GM23338 (cell line): ENCODE data around the gene HRH3. TPM values are rescaled to one million over a fixed set of nuclear protein-coding genes. Genes with fewer than 3 reads are reported as not detected.

Experiments used
- ATAC-seq: fragments of 200-7000 bp; cut with Tn5 transposase; 3 replicates; pipeline ENCODE4 v1.9.1; 2020
- DNase-seq: peaks from one replicate; pipeline ENCODE4 v3.0.0-alpha.2; 2015; ENCODE audit warnings: low spot score
- H2AFZ ChIP-seq: fragments of 200-600 bp; sonication (generic); 2 replicates; pipeline ENCODE4 v1.8.0; 2016; ENCODE audit warnings: antibody characterized with exemption, mild to moderate bottlenecking, moderate library complexity
- H3F3A ChIP-seq: fragments of 200-600 bp; sonication (generic); replicated peaks from 2 replicates; pipeline ENCODE4 v1.8.0; 2017; ENCODE audit warnings: antibody characterized with exemption, mixed run types, low read depth
- H3K27ac ChIP-seq: fragments of 200-600 bp; sonication (generic); 2 replicates; pipeline ENCODE4 v1.6.1; 2016; ENCODE audit warnings: low read depth
- H3K27me3 ChIP-seq: fragments of 200-600 bp; sonication (generic); 2 replicates; pipeline ENCODE4 v1.8.0; 2016; ENCODE audit warnings: mild to moderate bottlenecking, mixed run types, moderate library complexity; ENCODE audit not compliant: insufficient read depth
- H3K36me3 ChIP-seq: fragments of 200-600 bp; sonication (generic); 2 replicates; pipeline ENCODE4 v1.8.0; 2016; ENCODE audit warnings: mild to moderate bottlenecking; ENCODE audit not compliant: insufficient read depth
- H3K4me1 ChIP-seq: fragments of 200-600 bp; sonication (generic); 2 replicates; pipeline ENCODE4 v1.8.0; 2016; ENCODE audit warnings: mild to moderate bottlenecking, moderate library complexity; ENCODE audit not compliant: insufficient read depth
- H3K4me2 ChIP-seq: fragments of 200-600 bp; sonication (generic); 2 replicates; pipeline ENCODE4 v1.7.1; 2017; ENCODE audit warnings: mixed run types
- H3K4me3 ChIP-seq: fragments of 200-600 bp; sonication (generic); 2 replicates; pipeline ENCODE4 v1.6.1; 2016; ENCODE audit warnings: mixed run types
- H3K79me2 ChIP-seq: fragments of 200-600 bp; sonication (generic); replicated peaks from 2 replicates; pipeline ENCODE4 v1.8.0; 2017; ENCODE audit warnings: mild to moderate bottlenecking; ENCODE audit not compliant: insufficient read depth
- H3K9me2 ChIP-seq: fragments of 200-600 bp; sonication (generic); 2 replicates; pipeline ENCODE4 v1.8.0; 2017; ENCODE audit not compliant: insufficient read depth
- H4K20me1 ChIP-seq: fragments of 200-600 bp; sonication (generic); replicated peaks from 2 replicates; pipeline ENCODE4 v1.8.0; 2017; ENCODE audit warnings: mild to moderate bottlenecking; ENCODE audit not compliant: insufficient read depth
- H3K27ac Mint-ChIP-seq: 2 replicates; pipeline ENCODE4 v1.8.0; 2020; ENCODE audit warnings: inconsistent platforms, mild to moderate bottlenecking, moderate library complexity, mixed read lengths
- H3K27me3 Mint-ChIP-seq: 3 replicates; pipeline ENCODE4 v1.8.0; 2022; ENCODE audit warnings: low read depth, mild to moderate bottlenecking, moderate library complexity, mixed read lengths, inconsistent platforms; ENCODE audit not compliant: insufficient read depth, poor library complexity
- H3K36me3 Mint-ChIP-seq: 3 replicates; pipeline ENCODE4 v1.8.0; 2021; ENCODE audit warnings: low read depth, mild to moderate bottlenecking, inconsistent platforms, moderate library complexity, mixed read lengths
- H3K4me1 Mint-ChIP-seq: 3 replicates; pipeline ENCODE4 v1.8.0; 2020; ENCODE audit warnings: mild to moderate bottlenecking, inconsistent platforms, mixed read lengths
- H3K4me3 Mint-ChIP-seq: 3 replicates; pipeline ENCODE4 v1.8.0; 2021; ENCODE audit warnings: moderate library complexity, mild to moderate bottlenecking, inconsistent platforms, mixed read lengths
- H3K9me3 Mint-ChIP-seq: 3 replicates; pipeline ENCODE4 v1.8.0; 2020; ENCODE audit warnings: moderate library complexity, mild to moderate bottlenecking, inconsistent platforms, mixed read lengths
- EZH2 ChIP-seq: fragments of 200-600 bp; sonication (generic); IDR thresholded peaks from one replicate; pipeline ENCODE4 v1.8.0; 2017; ENCODE audit warnings: antibody characterized with exemption, mild to moderate bottlenecking, low read depth; ENCODE audit not compliant: unreplicated experiment
- JUNB ChIP-seq: IDR thresholded peaks from one replicate; pipeline ENCODE4 v1.6.1; 2016; ENCODE audit warnings: antibody characterized with exemption; ENCODE audit not compliant: unreplicated experiment
- REST ChIP-seq: IDR thresholded peaks from one replicate; pipeline ENCODE4 v1.6.1; 2018; ENCODE audit warnings: antibody characterized with exemption; ENCODE audit not compliant: unreplicated experiment
- ZNF462 ChIP-seq: fragments of 250-450 bp; sonication (Bioruptor Pico); IDR thresholded peaks from 2 replicates; pipeline ENCODE4 v1.5.0; 2020; ENCODE audit warnings: mild to moderate bottlenecking, moderate library complexity
- polyA plus RNA-seq: library from polyadenylated mRNA; unstranded; fragments of >200 nt; fragmentation: Nextera tagmentation; extraction: Ambion mirVana; gene quantifications from 2 replicates; pipeline ENCODE4 v1.2.1, GENCODE V29; 2016
- total RNA-seq: library from RNA; depleted of rRNA; stranded (reverse); fragments of >200 nt; shearing (Covaris generic); gene quantifications from 2 replicates; pipeline ENCODE4 v1.2.3, GENCODE V29; 2014
- TF ChIP-seq, protein P1 (sequence below), 2 experiments: fragments of 200-600 bp in 1 of 2; sonication (generic) in 1 of 2; conservative IDR thresholded peaks; 2 replicates each; pipeline versions ENCODE4 v1.5.1 to v1.6.1; 2016 to 2017; ENCODE audit warnings: antibody characterized with exemption in 2 of 2, low read depth in 2 of 2, mild to moderate bottlenecking in 2 of 2, moderate library complexity in 1 of 2

Gene HRH3
- total and polyA plus RNA-seq, 2 experiments from 2014 or later = 1.5 to 5.2 TPM

GRCh38 chr20:62219101-62219991 is 732 bp downstream of the HRH3 start:
- Histone ChIP-seq H3K9me2 (no peaks in the 10 kb centered on the region), H3K4me1 (peaks cover 12% of the 10 kb centered on the region), H3K4me2 (peak overlapping the region; percentile 95), H3K36me3 (no peaks in the 10 kb centered on the region), H2AFZ (peak overlapping the region; percentile 95), H3K27ac (no peak overlapping the region), H4K20me1 (no peaks in the 10 kb centered on the region; the same call in 1 of the 2 replicates), H3K4me3 (peak overlapping the region; percentile 75), H3F3A (no peaks in the 10 kb centered on the region), H3K79me2 (no peaks in the 10 kb centered on the region), H3K27me3 (peaks cover 41% of the 10 kb centered on the region)
- Mint-ChIP-seq H3K4me3 (peak overlapping the region; percentile 74), H3K9me3 (no peaks in the 10 kb centered on the region), H3K36me3 (no peaks in the 10 kb centered on the region), H3K27ac (no peak overlapping the region), H3K4me1 (peaks cover 14% of the 10 kb centered on the region), H3K27me3 (peaks cover 38% of the 10 kb centered on the region)
- ATAC-seq = peak; percentile 39
- DNase-seq = peak; percentile 81
- no peak for TF ChIP-seq REST
- peak; percentile 54 for TF ChIP-seq EZH2

- no peak overlapping the region for H3K27ac ChIP-seq
- H3K9me3 Mint-ChIP-seq = no peaks in the 10 kb centered on the region
- no peaks in the 10 kb centered on the region for H3K36me3 ChIP-seq
- H3K4me2 ChIP-seq = peak overlapping the region; percentile 95; the same call in 1 of the 2 replicates
- DNase-seq (no peak), ATAC-seq (no peak)
- H3K27ac Mint-ChIP-seq = no peak overlapping the region
- peak overlapping the region; percentile 74 for H3K4me3 Mint-ChIP-seq
- no peaks in the 10 kb centered on the region for H3F3A ChIP-seq
- H3K4me1 Mint-ChIP-seq = peaks cover 13% of the 10 kb centered on the region
- no peaks in the 10 kb centered on the region for H3K79me2 ChIP-seq
- no peaks in the 10 kb centered on the region; the same call in 1 of the 2 replicates for H4K20me1 ChIP-seq
- no peaks in the 10 kb centered on the region for H3K36me3 Mint-ChIP-seq
- H3K4me3 ChIP-seq = peak overlapping the region; percentile 75; the same call in 1 of the 2 replicates
- H3K27me3 Mint-ChIP-seq = peaks cover 41% of the 10 kb centered on the region
- peaks cover 41% of the 10 kb centered on the region for H3K27me3 ChIP-seq
- H3K4me1 ChIP-seq = peaks cover 12% of the 10 kb centered on the region
- H2AFZ ChIP-seq = no peak overlapping the region
- H3K9me2 ChIP-seq = no peaks in the 10 kb centered on the region
- TF ChIP-seq EZH2 (no peak), JUNB (no peak), ZNF462 (CRISPR knock-in tag) (no peak)
- TF ChIP-seq, protein P1, sequence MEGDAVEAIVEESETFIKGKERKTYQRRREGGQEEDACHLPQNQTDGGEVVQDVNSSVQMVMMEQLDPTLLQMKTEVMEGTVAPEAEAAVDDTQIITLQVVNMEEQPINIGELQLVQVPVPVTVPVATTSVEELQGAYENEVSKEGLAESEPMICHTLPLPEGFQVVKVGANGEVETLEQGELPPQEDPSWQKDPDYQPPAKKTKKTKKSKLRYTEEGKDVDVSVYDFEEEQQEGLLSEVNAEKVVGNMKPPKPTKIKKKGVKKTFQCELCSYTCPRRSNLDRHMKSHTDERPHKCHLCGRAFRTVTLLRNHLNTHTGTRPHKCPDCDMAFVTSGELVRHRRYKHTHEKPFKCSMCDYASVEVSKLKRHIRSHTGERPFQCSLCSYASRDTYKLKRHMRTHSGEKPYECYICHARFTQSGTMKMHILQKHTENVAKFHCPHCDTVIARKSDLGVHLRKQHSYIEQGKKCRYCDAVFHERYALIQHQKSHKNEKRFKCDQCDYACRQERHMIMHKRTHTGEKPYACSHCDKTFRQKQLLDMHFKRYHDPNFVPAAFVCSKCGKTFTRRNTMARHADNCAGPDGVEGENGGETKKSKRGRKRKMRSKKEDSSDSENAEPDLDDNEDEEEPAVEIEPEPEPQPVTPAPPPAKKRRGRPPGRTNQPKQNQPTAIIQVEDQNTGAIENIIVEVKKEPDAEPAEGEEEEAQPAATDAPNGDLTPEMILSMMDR (conservative IDR thresholded peaks at IDR 0.05; ENCODE audit: low read depth in 2 of 2) = no peak
Observed at GRCh38 chr20:62217913-62218773, 1.9 kb downstream of the HRH3 start.
